PC-3 (cell line): Measurements from ENCODE around the gene PLA2G3. TPM values are rescaled to one million over a fixed set of nuclear protein-coding genes. Genes with fewer than 3 reads are reported as not detected.

Source experiments
- ATAC-seq: fragments of 200-7000 bp; cut with Tn5 transposase; 2 replicates; pipeline ENCODE4 v1.9.1; 2020; ENCODE audit warnings: mild to moderate bottlenecking, moderate library complexity
- BruUV-seq: library from RNA; stranded (reverse); fragments of 400-500 nt; replicated peaks from 2 replicates; lab custom pipeline; 2021; lab: Mats Ljungman, UMichigan
- CTCF ChIA-PET: fragments of 300-600 bp; sonication (Branson Sonifier 250); formaldehyde crosslinking; loops from one replicate; lab custom pipeline; 2022; ENCODE audit warnings: antibody characterized with exemption; lab: Charles Lee
- POLR2A ChIA-PET: fragments of 300-600 bp; sonication (Branson Sonifier 250); formaldehyde crosslinking; loops from one replicate; lab custom pipeline; 2022; ENCODE audit warnings: antibody characterized with exemption; ENCODE audit not compliant: unreplicated experiment; lab: Charles Lee
- DNase-seq: peaks from one replicate; pipeline ENCODE4 v3.0.0-alpha.2; 2015
- H2AFZ ChIP-seq: fragments of 300-600 bp; sonication (generic); 2 replicates; pipeline ENCODE4 v1.6.0; 2016; ENCODE audit warnings: antibody characterized with exemption, low read length
- H3F3A ChIP-seq: fragments of 300-600 bp; sonication (generic); one replicate; pipeline ENCODE4 v1.6.0; 2017; ENCODE audit warnings: antibody characterized with exemption, low read length, control low read depth, mild to moderate bottlenecking; ENCODE audit not compliant: unreplicated experiment
- H3K27ac ChIP-seq: fragments of 300-600 bp; sonication (generic); 2 replicates; pipeline ENCODE4 v1.5.1; 2016; ENCODE audit warnings: mild to moderate bottlenecking, low read length
- H3K27me3 ChIP-seq: fragments of 300-600 bp; sonication (generic); 2 replicates; pipeline ENCODE4 v1.6.1; 2016; ENCODE audit warnings: low read length, mixed read lengths
- H3K36me3 ChIP-seq: fragments of 300-600 bp; sonication (generic); 2 replicates; pipeline ENCODE4 v1.6.1; 2016; ENCODE audit warnings: low read depth, mixed run types, low read length, mixed read lengths
- H3K4me1 ChIP-seq: fragments of 300-600 bp; sonication (generic); 2 replicates; pipeline ENCODE4 v1.5.1; 2016; ENCODE audit warnings: low read length; ENCODE audit not compliant: insufficient read depth
- H3K4me2 ChIP-seq: fragments of 300-600 bp; sonication (generic); 2 replicates; pipeline ENCODE4 v1.6.0; 2016; ENCODE audit warnings: low read length
- H3K4me3 ChIP-seq: fragments of 300-600 bp; sonication (generic); 2 replicates; pipeline ENCODE4 v1.5.1; 2016; ENCODE audit warnings: mild to moderate bottlenecking, low read length, mixed read lengths
- H3K79me2 ChIP-seq: fragments of 300-600 bp; sonication (generic); 2 replicates; pipeline ENCODE4 v1.6.1; 2017; ENCODE audit warnings: low read length, mixed read lengths
- H3K9ac ChIP-seq: fragments of 300-600 bp; sonication (generic); 2 replicates; pipeline ENCODE4 v1.6.0; 2016; ENCODE audit warnings: mild to moderate bottlenecking, low read length
- H3K9me2 ChIP-seq: fragments of 300-600 bp; sonication (generic); replicated peaks from 2 replicates; pipeline ENCODE4 v1.6.1; 2016; ENCODE audit warnings: mixed run types, low read length, mixed read lengths
- H3K9me3 ChIP-seq: fragments of 300-600 bp; sonication (generic); 2 replicates; pipeline ENCODE4 v1.6.1; 2016; ENCODE audit warnings: low read length, mixed read lengths
- H4K20me1 ChIP-seq: fragments of 300-600 bp; sonication (generic); 2 replicates; pipeline ENCODE4 v1.6.1; 2016; ENCODE audit warnings: low read length, mixed read lengths
- CTCF ChIP-seq: fragments of 300-600 bp; sonication (generic); conservative IDR thresholded peaks from 2 replicates; pipeline ENCODE4 v1.5.1; 2017; ENCODE audit warnings: antibody characterized with exemption, low read depth, mild to moderate bottlenecking, low read length
- EZH2 ChIP-seq: fragments of 300-600 bp; sonication (generic); IDR thresholded peaks from one replicate; pipeline ENCODE4 v1.6.1; 2017; ENCODE audit warnings: antibody characterized with exemption, mild to moderate bottlenecking, low read length; ENCODE audit not compliant: unreplicated experiment
- EZH2phosphoT487 ChIP-seq: fragments of 300-600 bp; sonication (generic); IDR thresholded peaks from 2 replicates; pipeline ENCODE4 v1.6.1; 2018; ENCODE audit warnings: mild to moderate bottlenecking, antibody characterized with exemption, low read length, borderline replicate concordance
- intact Hi-C: fragments of 100-400 bp; cut with micrococcal nuclease; formaldehyde crosslinking; loops from 2 replicates; pipeline ENCODE4 v1.9.0; 2023
- total RNA-seq: library from RNA; depleted of rRNA; stranded (reverse); fragments of >200 nt; gene quantifications from 2 replicates; pipeline ENCODE4 v1.2.3, GENCODE V29; 2014

Gene PLA2G3
- total RNA-seq, 1 experiment from 2014 or later: not detected

- DNase-seq (no peak), ATAC-seq (no peak)
- Histone ChIP-seq H3K9me3 (no peaks in the 10 kb centered on the region), H3K27me3 (no peaks in the 10 kb centered on the region), H3K36me3 (no peaks in the 10 kb centered on the region), H3K9me2 (no peaks in the 10 kb centered on the region), H4K20me1 (no peaks in the 10 kb centered on the region), H3K4me1 (peaks cover 8% of the 10 kb centered on the region; the same call in 1 of the 2 replicates), H3F3A (no peaks in the 10 kb centered on the region), H2AFZ (no peak overlapping the region), H3K4me3 (no peak overlapping the region), H3K9ac (no peak overlapping the region), H3K4me2 (no peak overlapping the region), H3K27ac (no peak overlapping the region), H3K79me2 (no peaks in the 10 kb centered on the region)
- POLR2A ChIA-PET: no interaction called here
- no peak for TF ChIP-seq CTCF
- no peak for TF ChIP-seq EZH2phosphoT487
- TF ChIP-seq EZH2: no peak
- CTCF ChIA-PET: no interaction called here
- intact Hi-C loops: no loop called here
- BruUV-seq: no TSS peak
These were observed 6.4 kb downstream of the PLA2G3 start for GRCh38 chr22:31133911-31134310.

- Histone ChIP-seq H4K20me1 (no peaks in the 10 kb centered on the region), H3K27me3 (no peaks in the 10 kb centered on the region), H3K4me1 (peaks cover 8% of the 10 kb centered on the region; the same call in 1 of the 2 replicates), H3F3A (no peaks in the 10 kb centered on the region), H3K9me2 (no peaks in the 10 kb centered on the region), H2AFZ (no peak overlapping the region), H3K9ac (no peak overlapping the region), H3K27ac (no peak overlapping the region), H3K36me3 (no peaks in the 10 kb centered on the region), H3K4me2 (no peak overlapping the region), H3K9me3 (no peaks in the 10 kb centered on the region), H3K4me3 (no peak overlapping the region), H3K79me2 (no peaks in the 10 kb centered on the region)
- DNase-seq (no peak), ATAC-seq (no peak)
- TF ChIP-seq EZH2 (no peak), CTCF (no peak)
- intact Hi-C loops: no loop called here
- no TSS peak for BruUV-seq
- POLR2A ChIA-PET: no interaction called here
- CTCF ChIA-PET: no interaction called here
These were observed 9.4 kb downstream of the PLA2G3 start for GRCh38 chr22:31130873-31131272.

DNA sequence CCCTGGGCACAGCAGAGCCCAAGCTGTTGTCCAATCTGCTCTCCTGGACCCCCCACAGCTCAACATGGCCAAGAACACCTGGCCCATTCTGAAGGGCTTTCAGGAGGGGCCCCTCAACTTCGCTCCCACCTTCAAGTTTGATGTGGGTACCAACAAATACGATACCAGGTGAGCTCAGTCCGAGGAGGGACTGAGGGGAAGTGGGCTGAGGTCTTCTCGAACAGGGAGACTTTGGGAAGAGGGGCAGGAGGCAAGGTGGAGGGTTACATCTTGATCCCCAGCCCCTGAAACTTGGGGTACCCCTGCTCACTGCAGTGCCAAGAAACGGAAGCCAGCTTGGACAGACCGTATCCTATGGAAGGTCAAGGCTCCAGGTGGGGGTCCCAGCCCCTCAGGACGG is 12.2 kb downstream of the PLA2G3 start:
- no peaks in the 10 kb centered on the region for H3K36me3 ChIP-seq
- BruUV-seq: no TSS peak

More for the DNA sequence above, 12.2 kb downstream of the PLA2G3 start:
- H3K4me3 ChIP-seq: no peak overlapping the region
- ChIA-PET CTCF (no interaction called here), POLR2A (no interaction called here)
- no peaks in the 10 kb centered on the region for H3K9me3 ChIP-seq
- no peak overlapping the region for H3K27ac ChIP-seq
- DNase-seq: no peak
- H3K79me2 ChIP-seq: no peaks in the 10 kb centered on the region
- H2AFZ ChIP-seq: no peak overlapping the region
- no peaks in the 10 kb centered on the region for H3K9me2 ChIP-seq
- H3K27me3 ChIP-seq: no peaks in the 10 kb centered on the region
- ATAC-seq: no peak
- H3K4me1 ChIP-seq: peaks cover 8% of the 10 kb centered on the region; the same call in 1 of the 2 replicates
- intact Hi-C loops: no loop called here
- no peak overlapping the region for H3K4me2 ChIP-seq
- no peaks in the 10 kb centered on the region for H4K20me1 ChIP-seq
- no peaks in the 10 kb centered on the region for H3F3A ChIP-seq
- TF ChIP-seq CTCF (no peak), EZH2 (no peak), EZH2phosphoT487 (no peak)
- no peak overlapping the region for H3K9ac ChIP-seq
